ENCODE results near the gene RAP1A.
"Not testable (repeated sequence)": the region's sequence is repeated elsewhere in the genome, so short reads cannot be mapped to it uniquely, and the experiment has no call there.

The RAP1A gene

DNA sequence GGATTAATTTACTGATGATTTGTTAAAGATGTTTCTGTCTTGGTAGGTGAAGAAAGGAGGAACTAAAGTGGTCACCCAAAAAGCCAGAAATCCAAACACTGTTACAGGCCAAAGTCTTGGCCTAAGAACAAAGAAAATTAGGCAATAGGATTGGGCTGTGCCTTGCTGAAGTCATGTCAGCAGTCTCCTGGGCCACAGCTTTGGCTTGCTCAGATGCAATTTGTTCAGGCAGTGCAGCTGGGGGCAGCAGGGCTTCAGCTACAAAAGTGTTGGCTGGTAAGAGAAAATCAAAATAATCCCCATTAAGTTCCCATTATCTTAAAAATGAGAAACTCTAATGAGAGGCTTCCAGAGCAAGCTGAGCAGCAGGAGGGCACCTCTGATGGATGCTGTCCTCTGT is 14.0 kb upstream of the RAP1A start:
- no peaks in the 10 kb centered on the region for H4K20me1 ChIP-seq (ENCODE audit: insufficient read depth, low read length)
- H3K4me1 ChIP-seq (ENCODE audit: insufficient read depth, low read length, severe bottlenecking), result peaks cover 39% of the 10 kb centered on the region
- H3K79me2 ChIP-seq (ENCODE audit: insufficient read depth, low read length), result no peaks in the 10 kb centered on the region
- no peak overlapping the region for H2AFZ ChIP-seq (ENCODE audit: low read length)
- H3F3A ChIP-seq (ENCODE audit: insufficient read depth, low read length), result no peaks in the 10 kb centered on the region
- H3K4me3 ChIP-seq (ENCODE audit: low read depth, low read length, poor library complexity, severe bottlenecking), result no peak overlapping the region
- no peaks in the 10 kb centered on the region for H3K9me2 ChIP-seq (ENCODE audit: low read depth, low read length)
- H3K27ac ChIP-seq (ENCODE audit: low read depth, low read length, poor library complexity, severe bottlenecking), result peak overlapping the region; percentile 11
- no peaks in the 10 kb centered on the region for H3K9me3 ChIP-seq (ENCODE audit: low read length)
- no peak for TF ChIP-seq EZH2 (IDR thresholded peaks at IDR 0.05; ENCODE audit: borderline replicate concordance, low read length)
- TF ChIP-seq, protein P1, sequence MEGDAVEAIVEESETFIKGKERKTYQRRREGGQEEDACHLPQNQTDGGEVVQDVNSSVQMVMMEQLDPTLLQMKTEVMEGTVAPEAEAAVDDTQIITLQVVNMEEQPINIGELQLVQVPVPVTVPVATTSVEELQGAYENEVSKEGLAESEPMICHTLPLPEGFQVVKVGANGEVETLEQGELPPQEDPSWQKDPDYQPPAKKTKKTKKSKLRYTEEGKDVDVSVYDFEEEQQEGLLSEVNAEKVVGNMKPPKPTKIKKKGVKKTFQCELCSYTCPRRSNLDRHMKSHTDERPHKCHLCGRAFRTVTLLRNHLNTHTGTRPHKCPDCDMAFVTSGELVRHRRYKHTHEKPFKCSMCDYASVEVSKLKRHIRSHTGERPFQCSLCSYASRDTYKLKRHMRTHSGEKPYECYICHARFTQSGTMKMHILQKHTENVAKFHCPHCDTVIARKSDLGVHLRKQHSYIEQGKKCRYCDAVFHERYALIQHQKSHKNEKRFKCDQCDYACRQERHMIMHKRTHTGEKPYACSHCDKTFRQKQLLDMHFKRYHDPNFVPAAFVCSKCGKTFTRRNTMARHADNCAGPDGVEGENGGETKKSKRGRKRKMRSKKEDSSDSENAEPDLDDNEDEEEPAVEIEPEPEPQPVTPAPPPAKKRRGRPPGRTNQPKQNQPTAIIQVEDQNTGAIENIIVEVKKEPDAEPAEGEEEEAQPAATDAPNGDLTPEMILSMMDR (IDR thresholded peaks at IDR 0.05; ENCODE audit: low read length), result no peak
- no peak overlapping the region for H3K4me2 ChIP-seq (ENCODE audit: low read length)
- no peaks in the 10 kb centered on the region for H3K36me3 ChIP-seq (ENCODE audit: insufficient read depth, low read length)
- no peaks in the 10 kb centered on the region for H3K27me3 ChIP-seq (ENCODE audit: insufficient read depth, low read length)
- no peak overlapping the region for H3K9ac ChIP-seq (ENCODE audit: low read length)

DNA sequence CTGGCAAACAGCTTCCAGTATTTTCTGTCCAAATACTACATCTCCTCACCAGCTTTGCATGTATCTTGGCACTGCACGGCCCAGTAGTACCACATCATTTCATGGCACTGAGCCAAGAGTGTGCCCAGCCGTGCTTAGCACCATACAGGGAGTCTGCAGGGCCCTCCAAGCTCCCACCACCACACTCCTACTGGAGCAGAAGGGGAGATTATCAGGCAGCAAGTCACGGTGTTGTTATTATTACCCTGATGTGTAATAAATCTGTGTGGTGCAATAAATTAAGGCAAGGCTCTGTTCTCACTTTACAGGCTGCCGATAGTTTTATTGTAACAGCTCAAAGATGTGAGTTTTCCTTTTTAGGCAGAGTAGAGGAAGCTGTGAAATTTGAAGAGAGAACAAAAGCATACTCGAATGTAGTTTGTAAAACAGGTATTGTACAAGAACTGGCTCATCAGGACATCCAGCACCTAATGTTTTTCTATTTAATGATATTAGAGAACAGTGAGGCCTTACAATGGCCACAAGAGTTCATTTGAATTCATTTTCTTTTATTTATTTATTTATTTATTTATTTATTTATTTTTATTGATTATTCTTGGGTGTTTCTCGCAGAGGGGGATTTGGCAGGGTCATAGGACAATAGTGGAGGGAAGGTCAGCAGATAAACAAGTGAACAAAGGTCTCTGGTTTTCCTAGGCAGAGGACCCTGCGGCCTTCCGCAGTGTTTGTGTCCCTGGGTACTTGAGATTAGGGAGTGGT is 13.0 kb upstream of the RAP1A start:
- not testable (repeated sequence) for H3K9ac ChIP-seq (ENCODE audit: low read length); H3F3A ChIP-seq (ENCODE audit: insufficient read depth, low read length); H3K27ac ChIP-seq (ENCODE audit: low read depth, low read length, poor library complexity, severe bottlenecking); H3K4me2 ChIP-seq (ENCODE audit: low read length); H3K27me3 ChIP-seq (ENCODE audit: insufficient read depth, low read length); H3K79me2 ChIP-seq (ENCODE audit: insufficient read depth, low read length); H3K9me2 ChIP-seq (ENCODE audit: low read depth, low read length); H3K9me3 ChIP-seq (ENCODE audit: low read length); H2AFZ ChIP-seq (ENCODE audit: low read length); H3K36me3 ChIP-seq (ENCODE audit: insufficient read depth, low read length); H4K20me1 ChIP-seq (ENCODE audit: insufficient read depth, low read length); H3K4me3 ChIP-seq (ENCODE audit: low read depth, low read length, poor library complexity, severe bottlenecking)
- peaks cover 39% of the 10 kb centered on the region for H3K4me1 ChIP-seq (ENCODE audit: insufficient read depth, low read length, severe bottlenecking)

DNA sequence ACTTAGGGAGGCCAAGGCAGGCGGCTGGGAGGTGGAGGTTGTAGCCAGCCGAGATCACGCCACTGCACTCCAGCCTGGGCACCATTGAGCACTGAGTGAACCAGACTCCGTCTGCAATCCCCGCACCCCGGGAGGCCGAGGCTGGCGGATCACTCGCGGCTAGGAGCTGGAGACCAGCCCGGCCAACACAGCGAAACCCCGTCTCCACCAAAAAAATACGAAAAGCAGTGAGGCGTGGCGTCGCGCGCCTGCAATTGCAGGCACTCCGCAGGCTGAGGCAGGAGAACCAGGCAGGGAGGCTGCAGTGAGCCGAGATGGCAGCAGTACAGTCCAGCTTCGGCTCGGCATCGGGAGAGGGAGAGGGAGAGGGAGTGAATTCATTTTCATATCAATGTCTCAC is 11.1 kb upstream of the RAP1A start:
- not testable (repeated sequence) for H3K9me3 ChIP-seq (ENCODE audit: low read length); H3K27me3 ChIP-seq (ENCODE audit: insufficient read depth, low read length); H3K4me3 ChIP-seq (ENCODE audit: low read depth, low read length, poor library complexity, severe bottlenecking); H3K9me2 ChIP-seq (ENCODE audit: low read depth, low read length); H3F3A ChIP-seq (ENCODE audit: insufficient read depth, low read length); H3K27ac ChIP-seq (ENCODE audit: low read depth, low read length, poor library complexity, severe bottlenecking); H4K20me1 ChIP-seq (ENCODE audit: insufficient read depth, low read length); H3K79me2 ChIP-seq (ENCODE audit: insufficient read depth, low read length); H2AFZ ChIP-seq (ENCODE audit: low read length); H3K9ac ChIP-seq (ENCODE audit: low read length); H3K4me2 ChIP-seq (ENCODE audit: low read length); H3K36me3 ChIP-seq (ENCODE audit: insufficient read depth, low read length)
- H3K4me1 ChIP-seq (ENCODE audit: insufficient read depth, low read length, severe bottlenecking), result peaks cover 21% of the 10 kb centered on the region

DNA sequence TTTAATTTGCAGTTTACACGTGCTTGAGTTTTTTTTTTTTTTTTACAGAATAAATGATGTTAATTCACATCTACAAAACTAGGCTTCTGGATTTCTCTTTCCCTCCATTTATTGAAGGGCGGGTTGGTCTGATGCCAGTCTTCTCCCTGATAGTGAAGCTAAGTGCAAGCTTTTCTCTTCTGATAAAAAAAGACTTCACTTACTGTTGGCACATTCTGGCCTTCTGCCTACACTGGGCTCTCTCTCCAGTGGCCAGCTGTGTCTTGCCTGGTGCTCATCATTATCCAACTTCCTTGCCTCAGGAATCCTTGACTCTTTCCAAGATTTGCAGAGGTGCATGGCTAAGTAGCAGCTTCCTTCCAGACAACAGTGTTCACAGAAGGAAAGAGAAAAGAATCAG is 7.6 kb upstream of the RAP1A start:
- Histone ChIP-seq H3K27ac (ENCODE audit: low read depth, low read length, poor library complexity, severe bottlenecking) (no peak overlapping the region), H4K20me1 (ENCODE audit: insufficient read depth, low read length) (no peaks in the 10 kb centered on the region), H3K4me3 (ENCODE audit: low read depth, low read length, poor library complexity, severe bottlenecking) (no peak overlapping the region), H3K27me3 (ENCODE audit: insufficient read depth, low read length) (no peaks in the 10 kb centered on the region; the same call in 1 of the 2 replicates), H3F3A (ENCODE audit: insufficient read depth, low read length) (no peaks in the 10 kb centered on the region), H3K9me2 (ENCODE audit: low read depth, low read length) (no peaks in the 10 kb centered on the region), H3K4me1 (ENCODE audit: insufficient read depth, low read length, severe bottlenecking) (peaks cover 15% of the 10 kb centered on the region), H3K9me3 (ENCODE audit: low read length) (no peaks in the 10 kb centered on the region), H3K9ac (ENCODE audit: low read length) (no peak overlapping the region), H2AFZ (ENCODE audit: low read length) (no peak overlapping the region), H3K36me3 (ENCODE audit: insufficient read depth, low read length) (no peaks in the 10 kb centered on the region), H3K4me2 (ENCODE audit: low read length) (no peak overlapping the region), H3K79me2 (ENCODE audit: insufficient read depth, low read length) (no peaks in the 10 kb centered on the region)
- no peak for TF ChIP-seq EZH2 (IDR thresholded peaks at IDR 0.05; ENCODE audit: borderline replicate concordance, low read length)
- TF ChIP-seq, protein P1 (IDR thresholded peaks at IDR 0.05; ENCODE audit: low read length), result no peak

Measured in OCI-LY1 (cell line).